Islet precursor cell (in vitro differentiated cells): ENCODE results near the gene FAM110D.

Experiments
- DNase-seq: peaks from one replicate; pipeline ENCODE4 v3.0.0-alpha.2; 2018

FAM110D gene

GRCh38 chr1:26158908-26159742, at the start of gene FAM110D:
TSS of gene FAM110D (plus strand) at chr1:26159079. CDS start at chr1:26161292, 2,213 bp downstream.
- DNase-seq, result no peak

GRCh38 chr1:26109229-26110164, 49.4 kb upstream of the FAM110D start:
- no peak for DNase-seq

GRCh38 chr1:26110731-26111529, 47.9 kb upstream of the FAM110D start:
- peak; percentile 85 for DNase-seq

- DNase-seq, result peak; percentile 95
Observed at GRCh38 chr1:26111530-26112406, 47.1 kb upstream of the FAM110D start, which contains the start of gene PDIK1L. TSS of gene PDIK1L (plus strand) at chr1:26111824. CDS start at chr1:26114309, 2,485 bp downstream.

- no peak for DNase-seq
Observed at GRCh38 chr1:26112407-26112775, 46.5 kb upstream of the FAM110D start.

GRCh38 chr1:26114165-26114927, 44.5 kb upstream of the FAM110D start:
- DNase-seq, result no peak

GRCh38 chr1:26119892-26120608, 38.8 kb upstream of the FAM110D start:
- no peak for DNase-seq

GRCh38 chr1:26121854-26122773, 36.8 kb upstream of the FAM110D start:
- DNase-seq, result no peak

- no peak for DNase-seq
Observed at GRCh38 chr1:26122988-26123973, 35.6 kb upstream of the FAM110D start.

GRCh38 chr1:26124418-26125331, 34.2 kb upstream of the FAM110D start:
- no peak for DNase-seq

- no peak for DNase-seq
Observed at GRCh38 chr1:26125382-26125781, 33.5 kb upstream of the FAM110D start.

- DNase-seq, result no peak
Observed at GRCh38 chr1:26125946-26126320, 32.9 kb upstream of the FAM110D start.

- DNase-seq, result no peak
Observed at GRCh38 chr1:26126321-26127084, 32.4 kb upstream of the FAM110D start.

GRCh38 chr1:26127235-26128163, 31.4 kb upstream of the FAM110D start:
- DNase-seq, result peak; percentile 68

GRCh38 chr1:26129778-26130177, 29.1 kb upstream of the FAM110D start:
- DNase-seq, result no peak
